ENCODE measurements around the gene GAPVD1.

Gene GAPVD1

GRCh38 chr9:125238127-125238914 lies 23.3 kb upstream of the GAPVD1 start:
- TF ChIP-seq POU2F2 (IDR thresholded peaks at IDR 0.05; ENCODE audit: low read depth, low read length) (no peak), POLR2AphosphoS5 (IDR thresholded peaks at IDR 0.05; ENCODE audit: low read depth, low read length) (no peak), PAX5 (IDR thresholded peaks at IDR 0.05; ENCODE audit: insufficient read depth, low read length, severe bottlenecking) (no peak), TAF1 (IDR thresholded peaks at IDR 0.05; ENCODE audit: low read depth, low read length) (no peak), SPI1 (IDR thresholded peaks at IDR 0.05; ENCODE audit: low read depth, low read length) (no peak), POLR2A (IDR thresholded peaks at IDR 0.05; ENCODE audit: low read depth, low read length) (no peak)
- no peak for FAIRE-seq
- no peak for DNase-seq (ENCODE audit: insufficient read length, low spot score)

GRCh38 chr9:125238915-125239446 lies 22.6 kb upstream of the GAPVD1 start:
- TF ChIP-seq POU2F2 (IDR thresholded peaks at IDR 0.05; ENCODE audit: low read depth, low read length): no peak
- TF ChIP-seq TAF1 (IDR thresholded peaks at IDR 0.05; ENCODE audit: low read depth, low read length): no peak
- TF ChIP-seq SPI1 (IDR thresholded peaks at IDR 0.05; ENCODE audit: low read depth, low read length): no peak
- no peak for TF ChIP-seq PAX5 (IDR thresholded peaks at IDR 0.05; ENCODE audit: insufficient read depth, low read length, severe bottlenecking)
- no peak for TF ChIP-seq POLR2A (IDR thresholded peaks at IDR 0.05; ENCODE audit: low read depth, low read length)
- no peak for TF ChIP-seq POLR2AphosphoS5 (IDR thresholded peaks at IDR 0.05; ENCODE audit: low read depth, low read length)
- FAIRE-seq (no peak), DNase-seq (ENCODE audit: insufficient read length, low spot score) (no peak)

GRCh38 chr9:125239631-125240597 lies 21.7 kb upstream of the GAPVD1 start:
- DNase-seq (ENCODE audit: insufficient read length, low spot score): no peak
- no peak for TF ChIP-seq SPI1 (IDR thresholded peaks at IDR 0.05; ENCODE audit: low read depth, low read length)
- TF ChIP-seq POU2F2 (IDR thresholded peaks at IDR 0.05; ENCODE audit: low read depth, low read length): no peak
- TF ChIP-seq POLR2A (IDR thresholded peaks at IDR 0.05; ENCODE audit: low read depth, low read length): no peak; the same call in 1 of the 2 replicates
- no peak for TF ChIP-seq POLR2AphosphoS5 (IDR thresholded peaks at IDR 0.05; ENCODE audit: low read depth, low read length)
- no peak for TF ChIP-seq TAF1 (IDR thresholded peaks at IDR 0.05; ENCODE audit: low read depth, low read length)
- no peak for TF ChIP-seq PAX5 (IDR thresholded peaks at IDR 0.05; ENCODE audit: insufficient read depth, low read length, severe bottlenecking)
- FAIRE-seq: no peak

- no peak for TF ChIP-seq SPI1 (IDR thresholded peaks at IDR 0.05; ENCODE audit: low read depth, low read length)
- TF ChIP-seq TAF1 (IDR thresholded peaks at IDR 0.05; ENCODE audit: low read depth, low read length): no peak
- no peak for TF ChIP-seq POLR2AphosphoS5 (IDR thresholded peaks at IDR 0.05; ENCODE audit: low read depth, low read length)
- no peak for TF ChIP-seq POU2F2 (IDR thresholded peaks at IDR 0.05; ENCODE audit: low read depth, low read length)
- TF ChIP-seq POLR2A (IDR thresholded peaks at IDR 0.05; ENCODE audit: low read depth, low read length): no peak
- TF ChIP-seq PAX5 (IDR thresholded peaks at IDR 0.05; ENCODE audit: insufficient read depth, low read length, severe bottlenecking): no peak
- DNase-seq (ENCODE audit: insufficient read length, low spot score) (no peak), FAIRE-seq (peak; percentile 79)
Measured at GRCh38 chr9:125240649-125240999, 21.0 kb upstream of the GAPVD1 start.

- peak; percentile 91 for TF ChIP-seq POU2F2 (IDR thresholded peaks at IDR 0.05; ENCODE audit: low read depth, low read length)
- TF ChIP-seq POLR2A (IDR thresholded peaks at IDR 0.05; ENCODE audit: low read depth, low read length): peak; percentile 98
- TF ChIP-seq TAF1 (IDR thresholded peaks at IDR 0.05; ENCODE audit: low read depth, low read length): peak; percentile 88
- TF ChIP-seq POLR2AphosphoS5 (IDR thresholded peaks at IDR 0.05; ENCODE audit: low read depth, low read length): peak; percentile 99
- no peak for TF ChIP-seq PAX5 (IDR thresholded peaks at IDR 0.05; ENCODE audit: insufficient read depth, low read length, severe bottlenecking)
- TF ChIP-seq SPI1 (IDR thresholded peaks at IDR 0.05; ENCODE audit: low read depth, low read length): no peak
- FAIRE-seq (peak; percentile 94), DNase-seq (ENCODE audit: insufficient read length, low spot score) (peak; percentile 87)
Measured at GRCh38 chr9:125241000-125241862, 20.4 kb upstream of the GAPVD1 start, which contains the start of gene HSPA5. TSS of gene HSPA5 (minus strand) at chr9:125241343. CDS start at chr9:125241126, 217 bp downstream.

- DNase-seq (ENCODE audit: insufficient read length, low spot score) (no peak), FAIRE-seq (no peak)
- TF ChIP-seq POLR2A (IDR thresholded peaks at IDR 0.05; ENCODE audit: low read depth, low read length) (peak; percentile 57; the same call in 1 of the 2 replicates), POLR2AphosphoS5 (IDR thresholded peaks at IDR 0.05; ENCODE audit: low read depth, low read length) (peak; percentile 27; the same call in 1 of the 2 replicates), SPI1 (IDR thresholded peaks at IDR 0.05; ENCODE audit: low read depth, low read length) (no peak)
Measured at GRCh38 chr9:125241863-125242739, 19.5 kb upstream of the GAPVD1 start.

GRCh38 chr9:125243792-125244260 lies 17.8 kb upstream of the GAPVD1 start:
- FAIRE-seq (no peak), DNase-seq (ENCODE audit: insufficient read length, low spot score) (no peak)
- no peak for TF ChIP-seq SPI1 (IDR thresholded peaks at IDR 0.05; ENCODE audit: low read depth, low read length)
- TF ChIP-seq TAF1 (IDR thresholded peaks at IDR 0.05; ENCODE audit: low read depth, low read length): no peak
- no peak for TF ChIP-seq PAX5 (IDR thresholded peaks at IDR 0.05; ENCODE audit: insufficient read depth, low read length, severe bottlenecking)
- no peak for TF ChIP-seq POLR2A (IDR thresholded peaks at IDR 0.05; ENCODE audit: low read depth, low read length)
- no peak for TF ChIP-seq POLR2AphosphoS5 (IDR thresholded peaks at IDR 0.05; ENCODE audit: low read depth, low read length)

Data from GM12891 (cell line).